ENCODE measurements around the gene MED13L. TPM values are rescaled to one million over a fixed set of nuclear protein-coding genes. Genes with fewer than 3 reads are reported as not detected.

MED13L gene
- total and polyA plus RNA-seq, 2 of the 8 experiments (the other 6 are each of a cell fraction or from before 2014, with no cell fraction given) = 15.9 to 51.7 TPM

DNA sequence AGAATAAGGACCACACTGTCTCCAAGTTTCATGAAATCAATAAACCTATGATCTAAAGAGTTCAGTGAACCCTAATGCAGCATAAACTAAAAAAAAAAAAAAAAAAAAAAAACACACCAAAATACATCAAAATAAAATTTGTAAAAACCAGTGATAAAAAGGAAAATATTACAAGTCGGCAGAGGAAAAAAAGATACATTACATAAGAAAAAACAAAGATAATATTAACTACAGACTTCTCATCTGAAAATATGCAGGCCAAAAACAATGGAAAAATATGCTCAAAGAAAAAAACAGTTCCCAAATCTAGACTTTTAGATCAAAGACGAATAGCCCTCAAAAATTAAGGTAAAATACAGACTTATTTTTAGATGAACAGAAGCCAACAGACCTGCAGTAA lies 27.6 kb downstream of the MED13L start:
- no peak overlapping the region for H2AK5ac ChIP-seq (ENCODE audit: low read depth, low read length)
- H3K4me2 ChIP-seq (ENCODE audit: insufficient read depth in 1 of 2, low read depth in 2 of 2, low read length in 2 of 2) = no peak overlapping the region
- no peak overlapping the region for H2BK120ac ChIP-seq (replicated peaks; ENCODE audit: low read depth, low read length)
- H3K27ac ChIP-seq (ENCODE audit: low read depth, low read length) = no peak overlapping the region
- no peak overlapping the region for H3K56ac ChIP-seq (replicated peaks; ENCODE audit: insufficient read length, low read depth, low read length)
- no peak overlapping the region for H2BK20ac ChIP-seq (ENCODE audit: low read length)
- H3K36me3 ChIP-seq (ENCODE audit: control insufficient read depth in 2 of 4, insufficient read depth in 4 of 4, low read length in 3 of 4) = no peaks in the 10 kb centered on the region
- peaks cover 27 to 96% of the 10 kb centered on the region in 2 experiments for H3K79me2 ChIP-seq (ENCODE audit: control insufficient read depth in 1 of 2, insufficient read depth in 2 of 2, low read length in 2 of 2)
- peaks cover 1% of the 10 kb centered on the region; the same call in 1 of the 2 replicates for H3K79me1 ChIP-seq (ENCODE audit: low read depth, low read length)
- H3K4me1 ChIP-seq (replicated peaks in 1 of 4; ENCODE audit: control insufficient read depth in 3 of 4, insufficient read depth in 4 of 4, low read length in 3 of 4) = peaks cover 0 to 11% (median 0%) of the 10 kb centered on the region in 4 experiments; a peak in 3 of 7 replicates
- no peak overlapping the region for H4K8ac ChIP-seq (ENCODE audit: extremely low read depth, insufficient read depth, low read length)
- H3K23ac ChIP-seq (ENCODE audit: insufficient read length) = no peak overlapping the region
- H3K9me3 ChIP-seq (ENCODE audit: insufficient read depth in 2 of 2, low read depth in 1 of 2, low read length in 1 of 2) = no peaks in the 10 kb centered on the region; a peak in 1 of 4 replicates
- no peak overlapping the region for H4K91ac ChIP-seq (replicated peaks; ENCODE audit: insufficient read length, low read length)
- H2BK15ac ChIP-seq (ENCODE audit: low read length) = no peak overlapping the region
- ChIA-PET POLR2A (ENCODE audit: partially characterized antibody) (no interaction called here), CTCF (ENCODE audit: partially characterized antibody) (interaction anchor here (0.8 to 0.9 kb wide), 2 partner anchors 230 to 441 kb away, joined by 3 to 5 read pairs; no protein-coding TSS in a partner anchor)
- H3K18ac ChIP-seq (ENCODE audit: extremely low read depth, low read length) = no peak overlapping the region
- H2BK12ac ChIP-seq (ENCODE audit: low read depth, low read length) = no peak overlapping the region
- H4K5ac ChIP-seq (ENCODE audit: insufficient read length, low read depth, low read length) = no peak overlapping the region
- no peak overlapping the region for H3K9ac ChIP-seq (replicated peaks in 1 of 4; ENCODE audit: extremely low read depth in 1 of 4, low read depth in 3 of 4, low read length in 3 of 4)
- DNase-seq (ENCODE audit: low read depth in 1 of 2, low spot score in 2 of 2) (no peak), FAIRE-seq (no peak)
- 100% methylated on average over 1 of the region's 2 CpGs; no CpG with 5 or more reads in 1 of the 2 experiments for WGBS, 2 experiments (ENCODE audit: extremely low coverage in 1 of 2, insufficient coverage in 1 of 2, insufficient read length in 1 of 2, insufficient replicate concordance in 2 of 2, low coverage in 1 of 2, low lambda C conversion rate in 2 of 2, missing lambda C conversion rate in 1 of 2)
- peaks cover under 1 to 4% of the 10 kb centered on the region in 2 experiments for H4K20me1 ChIP-seq (replicated peaks in 1 of 2; ENCODE audit: control insufficient read depth in 1 of 2, insufficient read depth in 2 of 2, low read length in 2 of 2)
- no peak overlapping the region for H2AFZ ChIP-seq (ENCODE audit: low read length)
- H3K14ac ChIP-seq (ENCODE audit: insufficient read length) = no peak overlapping the region
- H2BK5ac ChIP-seq (ENCODE audit: low read depth, low read length) = no peak overlapping the region
- H3K23me2 ChIP-seq (ENCODE audit: low read depth, low read length) = no peaks in the 10 kb centered on the region
- no peak overlapping the region for H3K4me3 ChIP-seq (ENCODE audit: extremely low read depth in 1 of 4, insufficient read depth in 2 of 4, low read depth in 3 of 4, low read length in 4 of 4)
- no peaks in the 10 kb centered on the region for H3K27me3 ChIP-seq (replicated peaks in 1 of 4; ENCODE audit: control insufficient read depth in 3 of 4, extremely low read depth in 1 of 4, insufficient read depth in 3 of 4, low read length in 3 of 4)
- H3K4ac ChIP-seq (replicated peaks; ENCODE audit: insufficient read length, low read depth, low read length) = no peak overlapping the region
- no peak for TF ChIP-seq HDAC6 (IDR thresholded peaks at IDR 0.05; ENCODE audit: low read depth, low read length)
- TF ChIP-seq SP2 (IDR thresholded peaks at IDR 0.05; ENCODE audit: low read length) = no peak
- TF ChIP-seq RFX5 (IDR thresholded peaks at IDR 0.05; ENCODE audit: borderline replicate concordance, low read depth, low read length) = no peak
- TF ChIP-seq, protein P1, sequence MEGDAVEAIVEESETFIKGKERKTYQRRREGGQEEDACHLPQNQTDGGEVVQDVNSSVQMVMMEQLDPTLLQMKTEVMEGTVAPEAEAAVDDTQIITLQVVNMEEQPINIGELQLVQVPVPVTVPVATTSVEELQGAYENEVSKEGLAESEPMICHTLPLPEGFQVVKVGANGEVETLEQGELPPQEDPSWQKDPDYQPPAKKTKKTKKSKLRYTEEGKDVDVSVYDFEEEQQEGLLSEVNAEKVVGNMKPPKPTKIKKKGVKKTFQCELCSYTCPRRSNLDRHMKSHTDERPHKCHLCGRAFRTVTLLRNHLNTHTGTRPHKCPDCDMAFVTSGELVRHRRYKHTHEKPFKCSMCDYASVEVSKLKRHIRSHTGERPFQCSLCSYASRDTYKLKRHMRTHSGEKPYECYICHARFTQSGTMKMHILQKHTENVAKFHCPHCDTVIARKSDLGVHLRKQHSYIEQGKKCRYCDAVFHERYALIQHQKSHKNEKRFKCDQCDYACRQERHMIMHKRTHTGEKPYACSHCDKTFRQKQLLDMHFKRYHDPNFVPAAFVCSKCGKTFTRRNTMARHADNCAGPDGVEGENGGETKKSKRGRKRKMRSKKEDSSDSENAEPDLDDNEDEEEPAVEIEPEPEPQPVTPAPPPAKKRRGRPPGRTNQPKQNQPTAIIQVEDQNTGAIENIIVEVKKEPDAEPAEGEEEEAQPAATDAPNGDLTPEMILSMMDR (IDR thresholded peaks at IDR 0.05; ENCODE audit: control extremely low read depth in 1 of 3, insufficient read depth in 1 of 3, low read depth in 1 of 3, low read length in 3 of 3) = no peak
- TF ChIP-seq RXRA (IDR thresholded peaks at IDR 0.05; ENCODE audit: insufficient read depth, low read depth, low read length) = no peak
- TF ChIP-seq CHD2 (IDR thresholded peaks at IDR 0.05; ENCODE audit: low read length) = no peak
- no peak for TF ChIP-seq EZH2 (IDR thresholded peaks at IDR 0.05; ENCODE audit: low read depth, low read length, severe bottlenecking)
- no peak for TF ChIP-seq ASH2L (IDR thresholded peaks at IDR 0.05; ENCODE audit: low read length)
- no peak for TF ChIP-seq TCF12 (IDR thresholded peaks at IDR 0.05; ENCODE audit: low read depth, low read length)
- TF ChIP-seq JUN (IDR thresholded peaks at IDR 0.05; ENCODE audit: low read depth, low read length) = no peak
- no peak for TF ChIP-seq PHF8 (conservative IDR thresholded peaks at IDR 0.05; ENCODE audit: low read depth, low read length)
- TF ChIP-seq ZNF274 (IDR thresholded peaks at IDR 0.05; ENCODE audit: borderline replicate concordance, extremely low read depth, low read length) = no peak
